OCI-LY3 (cell line): Measurements from ENCODE around the gene PTPRQ.

ENCODE experiments used
- CTCF ChIP-seq: fragments of 200-600, 300-600 bp; sonication (generic); IDR thresholded peaks from 2 replicates; pipeline ENCODE4 v1.5.1; 2014; ENCODE audit warnings: antibody characterized with exemption, low read length, low read depth
- EZH2phosphoT487 ChIP-seq: fragments of 200-600 bp; shearing (Covaris generic); IDR thresholded peaks from 2 replicates; pipeline ENCODE4 v1.6.1; 2018; ENCODE audit warnings: antibody characterized with exemption, mixed run types, low read depth

GRCh38 chr12:80420075-80420474, 24.0 kb upstream of the PTPRQ start:
- no peak for TF ChIP-seq CTCF
- no peak for TF ChIP-seq EZH2phosphoT487
